Astrocyte (in vitro differentiated cells and primary cell): ENCODE measurements around the gene TMPRSS6. TPM values are rescaled to one million over a fixed set of nuclear protein-coding genes. Genes with fewer than 3 reads are reported as not detected.

Experiments used
- DNase-seq: peaks from one replicate; pipeline ENCODE4 v3.0.0-alpha.2; 2010; ENCODE audit warnings: low read depth
- FAIRE-seq: peaks from 2 replicates; lab custom pipeline; 2011; peaks lifted over from hg19 to GRCh38; lab: Jason Lieb, UNC
- H2AFZ ChIP-seq: 2 replicates; pipeline ENCODE4 v1.6.0; 2012; ENCODE audit warnings: low read depth, low read length, inconsistent platforms
- H3K27ac ChIP-seq: 2 replicates; pipeline ENCODE4 v1.5.1; 2011; ENCODE audit warnings: low read depth, low read length, inconsistent platforms
- H3K27me3 ChIP-seq: 2 replicates; pipeline ENCODE4 v1.6.0; 2011; ENCODE audit warnings: low read length, inconsistent platforms; ENCODE audit not compliant: insufficient read depth
- H3K36me3 ChIP-seq: 2 replicates; pipeline ENCODE4 v1.5.1; 2011; ENCODE audit warnings: low read length, inconsistent platforms; ENCODE audit not compliant: insufficient read depth
- H3K4me1 ChIP-seq: 2 replicates; pipeline ENCODE4 v1.5.1; 2011; ENCODE audit warnings: low read length, inconsistent platforms; ENCODE audit not compliant: insufficient read depth
- H3K4me2 ChIP-seq: 2 replicates; pipeline ENCODE4 v1.6.0; 2012; ENCODE audit warnings: low read length, inconsistent platforms
- H3K4me3 ChIP-seq: 2 replicates; pipeline ENCODE4 v1.5.1; 2011; ENCODE audit warnings: low read depth, mild to moderate bottlenecking, low read length, inconsistent platforms; ENCODE audit not compliant: insufficient read depth
- H3K79me2 ChIP-seq: 2 replicates; pipeline ENCODE4 v1.6.0; 2012; ENCODE audit warnings: mild to moderate bottlenecking, low read length, inconsistent platforms; ENCODE audit not compliant: insufficient read depth
- H3K9ac ChIP-seq: 2 replicates; pipeline ENCODE4 v1.6.0; 2012; ENCODE audit warnings: mild to moderate bottlenecking, low read length, inconsistent platforms
- H3K9me3 ChIP-seq: 2 replicates; pipeline ENCODE4 v1.5.1; 2012; ENCODE audit warnings: low read depth, mild to moderate bottlenecking, low read length, inconsistent platforms; ENCODE audit not compliant: insufficient read depth
- H4K20me1 ChIP-seq: 2 replicates; pipeline ENCODE4 v1.6.0; 2012; ENCODE audit warnings: low read length, inconsistent platforms; ENCODE audit not compliant: insufficient read depth
- H3K27ac Mint-ChIP-seq: one replicate; pipeline ENCODE4 v1.8.0; 2021; ENCODE audit warnings: mild to moderate bottlenecking, mixed read lengths; ENCODE audit not compliant: unreplicated experiment
- H3K27me3 Mint-ChIP-seq: one replicate; pipeline ENCODE4 v1.8.0; 2021; ENCODE audit warnings: low read depth, mixed read lengths; ENCODE audit not compliant: unreplicated experiment
- H3K36me3 Mint-ChIP-seq: one replicate; pipeline ENCODE4 v1.8.0; 2021; ENCODE audit warnings: low read depth, mixed read lengths; ENCODE audit not compliant: unreplicated experiment
- H3K4me1 Mint-ChIP-seq: one replicate; pipeline ENCODE4 v1.8.0; 2021; ENCODE audit warnings: low read depth, mixed read lengths; ENCODE audit not compliant: unreplicated experiment
- H3K4me3 Mint-ChIP-seq: one replicate; pipeline ENCODE4 v1.8.0; 2021; ENCODE audit warnings: mild to moderate bottlenecking, moderate library complexity, mixed read lengths; ENCODE audit not compliant: unreplicated experiment
- H3K9me3 Mint-ChIP-seq: one replicate; pipeline ENCODE4 v1.8.0; 2021; ENCODE audit warnings: mild to moderate bottlenecking, mixed read lengths; ENCODE audit not compliant: unreplicated experiment
- EZH2 ChIP-seq: IDR thresholded peaks from 2 replicates; pipeline ENCODE4 v1.6.1; 2012; ENCODE audit warnings: mild to moderate bottlenecking, low read length, inconsistent platforms; ENCODE audit not compliant: insufficient read depth
- total RNA-seq: library from RNA; stranded (reverse); gene quantifications from 2 replicates; pipeline ENCODE4 v1.2.1, GENCODE V29; 2021
- TF ChIP-seq, protein P1 (sequence below): IDR thresholded peaks from 2 replicates; pipeline ENCODE4 v1.5.1; 2011; ENCODE audit warnings: low read depth, mild to moderate bottlenecking, inconsistent platforms, low read length, moderate library complexity; ENCODE audit not compliant: insufficient read depth

The TMPRSS6 gene
- total RNA-seq, 1 donor from 2014 or later = not detected

DNA sequence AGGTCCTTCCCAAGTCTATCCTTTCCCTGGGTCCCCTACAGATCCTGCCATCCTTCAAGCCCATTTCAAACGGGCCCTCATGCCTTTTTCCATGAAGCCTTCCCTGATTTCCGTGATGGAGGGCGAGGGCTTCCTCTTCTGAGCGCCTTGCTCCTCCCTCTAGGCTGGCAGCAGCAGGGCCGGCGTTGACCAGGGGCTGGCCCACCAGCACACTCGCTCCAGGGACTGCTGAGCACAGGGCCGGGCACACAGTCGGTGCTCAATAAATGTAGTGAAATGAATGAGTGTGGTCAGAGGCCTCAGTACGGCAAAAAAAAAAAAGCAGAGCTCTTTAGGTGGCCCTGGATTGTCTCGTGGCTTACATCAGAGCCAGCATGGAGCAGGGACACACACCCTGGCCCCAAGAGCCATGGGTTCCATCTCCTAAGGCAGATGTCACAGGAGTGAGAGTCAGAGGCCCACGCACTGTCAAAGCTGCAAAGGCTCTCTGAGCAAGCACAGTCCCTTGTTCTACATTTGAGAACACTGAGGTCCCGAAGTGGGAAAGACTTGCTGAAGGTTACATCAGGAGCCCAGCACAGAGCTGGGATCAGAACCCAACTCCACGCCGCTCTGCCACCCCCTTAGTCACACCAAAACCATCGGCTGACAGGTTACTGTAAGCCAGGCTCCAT is 37.1 kb upstream of the TMPRSS6 start:
- Mint-ChIP-seq H3K36me3 (no peaks in the 10 kb centered on the region), H3K27ac (no peak overlapping the region), H3K4me3 (no peak overlapping the region), H3K27me3 (peaks cover 34% of the 10 kb centered on the region), H3K9me3 (no peaks in the 10 kb centered on the region), H3K4me1 (peaks cover 4% of the 10 kb centered on the region)
- Histone ChIP-seq H3K4me1 (peaks cover 3% of the 10 kb centered on the region), H3K9ac (no peak overlapping the region), H3K9me3 (no peaks in the 10 kb centered on the region), H3K27ac (no peak overlapping the region), H3K36me3 (no peaks in the 10 kb centered on the region), H4K20me1 (no peaks in the 10 kb centered on the region), H3K4me2 (no peak overlapping the region), H3K27me3 (peaks cover 5% of the 10 kb centered on the region), H3K79me2 (no peaks in the 10 kb centered on the region), H2AFZ (no peak overlapping the region), H3K4me3 (no peak overlapping the region)
- TF ChIP-seq, protein P1, sequence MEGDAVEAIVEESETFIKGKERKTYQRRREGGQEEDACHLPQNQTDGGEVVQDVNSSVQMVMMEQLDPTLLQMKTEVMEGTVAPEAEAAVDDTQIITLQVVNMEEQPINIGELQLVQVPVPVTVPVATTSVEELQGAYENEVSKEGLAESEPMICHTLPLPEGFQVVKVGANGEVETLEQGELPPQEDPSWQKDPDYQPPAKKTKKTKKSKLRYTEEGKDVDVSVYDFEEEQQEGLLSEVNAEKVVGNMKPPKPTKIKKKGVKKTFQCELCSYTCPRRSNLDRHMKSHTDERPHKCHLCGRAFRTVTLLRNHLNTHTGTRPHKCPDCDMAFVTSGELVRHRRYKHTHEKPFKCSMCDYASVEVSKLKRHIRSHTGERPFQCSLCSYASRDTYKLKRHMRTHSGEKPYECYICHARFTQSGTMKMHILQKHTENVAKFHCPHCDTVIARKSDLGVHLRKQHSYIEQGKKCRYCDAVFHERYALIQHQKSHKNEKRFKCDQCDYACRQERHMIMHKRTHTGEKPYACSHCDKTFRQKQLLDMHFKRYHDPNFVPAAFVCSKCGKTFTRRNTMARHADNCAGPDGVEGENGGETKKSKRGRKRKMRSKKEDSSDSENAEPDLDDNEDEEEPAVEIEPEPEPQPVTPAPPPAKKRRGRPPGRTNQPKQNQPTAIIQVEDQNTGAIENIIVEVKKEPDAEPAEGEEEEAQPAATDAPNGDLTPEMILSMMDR = no peak
- DNase-seq (no peak), FAIRE-seq (no peak)

DNA sequence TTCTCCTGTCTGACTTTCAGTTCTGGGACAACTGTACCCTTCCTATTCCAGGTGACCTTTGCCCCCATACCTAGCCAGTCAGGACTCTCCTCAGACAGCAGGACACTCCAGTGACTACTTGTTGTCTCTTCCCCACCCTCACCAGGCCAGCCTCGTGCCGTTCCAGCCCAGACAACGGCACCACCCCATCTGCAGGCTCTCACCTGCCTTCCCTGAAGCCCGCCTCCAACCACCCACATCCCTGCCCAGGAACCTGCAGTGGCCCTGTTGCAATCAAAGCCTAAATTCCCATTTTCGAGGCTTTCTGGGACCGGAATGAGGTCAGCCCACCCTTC is 36.5 kb upstream of the TMPRSS6 start:
- no peak overlapping the region for H3K4me3 ChIP-seq
- H4K20me1 ChIP-seq = no peaks in the 10 kb centered on the region
- FAIRE-seq (no peak), DNase-seq (no peak)
- TF ChIP-seq EZH2 = no peak
- TF ChIP-seq, protein P1 = no peak
- no peak overlapping the region for H3K27ac ChIP-seq
- H3K9ac ChIP-seq = no peak overlapping the region
- no peaks in the 10 kb centered on the region for H3K79me2 ChIP-seq
- H3K4me1 ChIP-seq = peaks cover 3% of the 10 kb centered on the region
- no peak overlapping the region for H3K4me3 Mint-ChIP-seq
- H3K27ac Mint-ChIP-seq = no peak overlapping the region
- H3K36me3 ChIP-seq = no peaks in the 10 kb centered on the region
- H2AFZ ChIP-seq = no peak overlapping the region
- peaks cover 5% of the 10 kb centered on the region for H3K27me3 ChIP-seq
- no peaks in the 10 kb centered on the region for H3K36me3 Mint-ChIP-seq
- no peaks in the 10 kb centered on the region for H3K9me3 Mint-ChIP-seq
- H3K4me1 Mint-ChIP-seq = peaks cover 4% of the 10 kb centered on the region
- peaks cover 34% of the 10 kb centered on the region for H3K27me3 Mint-ChIP-seq
- no peak overlapping the region for H3K4me2 ChIP-seq
- no peaks in the 10 kb centered on the region for H3K9me3 ChIP-seq

DNA sequence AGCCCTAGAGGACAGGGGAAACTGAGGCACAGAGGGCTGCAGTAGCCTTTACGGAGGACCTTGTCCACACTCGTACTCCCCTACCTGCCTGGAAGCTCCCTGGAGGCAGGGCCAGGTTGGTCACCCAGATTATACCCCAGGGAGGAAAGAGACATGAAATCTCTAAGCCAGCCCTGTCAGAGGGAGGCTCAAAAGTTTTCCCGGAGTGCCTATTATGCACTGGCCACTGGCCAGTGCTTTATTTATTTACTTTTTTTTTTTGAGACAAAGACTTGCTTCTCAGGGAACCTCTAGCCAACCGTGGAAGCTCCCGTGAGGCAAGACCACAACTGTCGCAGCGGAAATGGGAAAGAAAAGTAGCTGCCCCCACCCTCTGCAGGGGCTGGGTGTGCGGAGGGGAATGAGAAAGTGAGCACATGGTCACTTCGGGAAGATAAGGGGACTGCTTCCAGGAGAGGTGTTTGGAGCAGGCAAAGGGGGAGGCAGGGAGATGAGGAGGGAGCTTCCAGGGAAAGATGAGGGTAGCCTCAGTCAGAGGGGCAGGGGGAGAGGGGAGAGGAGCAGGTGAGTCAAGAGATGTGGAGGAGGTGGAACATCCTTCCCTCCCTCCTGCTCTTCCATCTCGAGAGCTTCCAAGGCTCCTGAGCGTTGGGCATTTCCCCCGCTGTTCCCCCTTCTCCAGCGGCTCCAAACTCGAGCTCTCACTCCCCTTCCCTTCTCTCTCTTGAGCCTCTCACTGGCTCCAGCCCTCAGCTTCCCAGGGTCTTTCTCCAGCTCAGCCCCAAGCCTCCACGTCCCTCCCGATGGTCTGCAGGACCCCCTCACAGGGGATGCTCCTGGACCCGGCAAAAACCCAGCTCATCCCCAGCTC is 35.9 kb upstream of the TMPRSS6 start:
- no peaks in the 10 kb centered on the region for H3K9me3 ChIP-seq
- Mint-ChIP-seq H3K4me3 (no peak overlapping the region), H3K9me3 (no peaks in the 10 kb centered on the region), H3K27ac (no peak overlapping the region), H3K36me3 (no peaks in the 10 kb centered on the region), H3K4me1 (peaks cover 4% of the 10 kb centered on the region), H3K27me3 (peaks cover 34% of the 10 kb centered on the region)
- no peaks in the 10 kb centered on the region for H3K79me2 ChIP-seq
- no peak for TF ChIP-seq EZH2
- TF ChIP-seq, protein P1 = no peak
- H3K4me3 ChIP-seq = no peak overlapping the region
- H3K4me1 ChIP-seq = peaks cover 3% of the 10 kb centered on the region
- H3K4me2 ChIP-seq = peak overlapping the region; percentile 19
- no peak for FAIRE-seq
- no peak overlapping the region for H2AFZ ChIP-seq
- H3K9ac ChIP-seq = no peak overlapping the region
- no peaks in the 10 kb centered on the region for H3K36me3 ChIP-seq
- H4K20me1 ChIP-seq = no peaks in the 10 kb centered on the region
- peaks cover 5% of the 10 kb centered on the region for H3K27me3 ChIP-seq
- no peak for DNase-seq
- no peak overlapping the region for H3K27ac ChIP-seq
